ENCODE data around the gene GCFC2. TPM values are rescaled to one million over a fixed set of nuclear protein-coding genes. Genes with fewer than 3 reads are reported as not detected.

The GCFC2 gene
- total RNA-seq, 1 experiment from 2014 or later: 20.1 TPM

GRCh38 chr2:75709297-75709696 lies 1.4 kb downstream of the GCFC2 start:
- H3K4me1 ChIP-seq (ENCODE audit: control insufficient read depth in 1 of 2, insufficient read depth in 2 of 2, low read length in 2 of 2): peaks cover 4 to 21% of the 10 kb centered on the region in 2 experiments; a peak in 3 of 4 replicates
- ChIA-PET CTCF (no interaction called here), RAD21 (ENCODE audit: low non-redundant PET in 1 of 2, low total read pairs in 2 of 2, uncharacterized antibody in 2 of 2, unreplicated experiment in 2 of 2) (no interaction called here), POLR2A (no interaction called here)
- TF ChIP-seq ATF3 (IDR thresholded peaks at IDR 0.05) (no peak), CBX3 (IDR thresholded peaks at IDR 0.05; ENCODE audit: low read depth) (no peak), EZH2 (IDR thresholded peaks at IDR 0.05) (no peak), EGR1 (IDR thresholded peaks at IDR 0.05; ENCODE audit: low read depth) (no peak), RAD21 (IDR thresholded peaks at IDR 0.05; ENCODE audit: low read depth) (no peak), POLR2AphosphoS5 (IDR thresholded peaks at IDR 0.05; ENCODE audit: low read depth, low read length) (no peak), EZH2phosphoT487 (IDR thresholded peaks at IDR 0.05; ENCODE audit: borderline replicate concordance) (no peak), SP1 (IDR thresholded peaks at IDR 0.05; ENCODE audit: low read depth) (no peak), YY1 (IDR thresholded peaks at IDR 0.05; ENCODE audit: extremely low read depth, insufficient replicate concordance, low read depth, low read length) (no peak), SIN3A (IDR thresholded peaks at IDR 0.05; ENCODE audit: low read depth) (no peak), ZFX (IDR thresholded peaks at IDR 0.05) (no peak), CTCF (IDR thresholded peaks at IDR 0.05 in 2 of 3, conservative IDR thresholded peaks at IDR 0.05 in 1 of 3; ENCODE audit: borderline replicate concordance in 1 of 3, insufficient read depth in 1 of 3, low read depth in 2 of 3, low read length in 2 of 3) (no peak), REST (IDR thresholded peaks at IDR 0.05; ENCODE audit: low read depth) (no peak), JUND (IDR thresholded peaks at IDR 0.05) (no peak), ZBTB33 (IDR thresholded peaks at IDR 0.05; ENCODE audit: extremely low read depth, insufficient replicate concordance, low read length) (no peak)
- ATAC-seq (no peak), DNase-seq (ENCODE audit: low read depth, low spot score) (no peak)
- peak overlapping the region; percentile 49 to 64; a peak in 3 of 4 replicates for H3K4me3 ChIP-seq (replicated peaks in 1 of 2; ENCODE audit: low read depth in 1 of 2, low read length in 2 of 2)
- H3K27me3 ChIP-seq (ENCODE audit: insufficient read depth, low read length): no peaks in the 10 kb centered on the region
- peaks cover 33% of the 10 kb centered on the region for H3K79me2 ChIP-seq (ENCODE audit: insufficient read depth, low read length)
- no TSS peak for BruUV-seq (replicated peaks)
- no peaks in the 10 kb centered on the region for H3K9me2 ChIP-seq (ENCODE audit: insufficient read depth)
- H3K36me3 ChIP-seq (ENCODE audit: control insufficient read depth in 1 of 2, insufficient read depth in 2 of 2, low read length in 2 of 2): peaks cover 1 to 14% of the 10 kb centered on the region in 2 experiments; a peak in 1 of 4 replicates
- intact Hi-C loops (cut with micrococcal nuclease): no loop called here
- H4K20me1 ChIP-seq (ENCODE audit: insufficient read depth): no peaks in the 10 kb centered on the region
- no peak overlapping the region for H2AFZ ChIP-seq (ENCODE audit: low read depth, low read length, poor library complexity, severe bottlenecking)
- H3K9ac ChIP-seq (ENCODE audit: low read length): no peak overlapping the region
- H3K27ac ChIP-seq (ENCODE audit: low read depth, low read length): no peak overlapping the region
- no peaks in the 10 kb centered on the region for H3K9me3 ChIP-seq (ENCODE audit: control insufficient read depth in 1 of 2, insufficient read depth in 1 of 2, low read depth in 1 of 2, low read length in 2 of 2)
- H3K4me2 ChIP-seq (ENCODE audit: low read length): peak overlapping the region; percentile 81

Measured in HCT116 (cell line).